Kidney tubule cell (primary cell): ENCODE measurements around the gene EXPH5.

ENCODE experiments used
- DNase-seq: peaks from one replicate; pipeline ENCODE4 v3.0.0-alpha.2; 2018; ENCODE audit warnings: low spot score

The EXPH5 gene

GRCh38 chr11:108468478-108468864 lies 125.1 kb downstream of the EXPH5 start:
- no peak for DNase-seq

DNA sequence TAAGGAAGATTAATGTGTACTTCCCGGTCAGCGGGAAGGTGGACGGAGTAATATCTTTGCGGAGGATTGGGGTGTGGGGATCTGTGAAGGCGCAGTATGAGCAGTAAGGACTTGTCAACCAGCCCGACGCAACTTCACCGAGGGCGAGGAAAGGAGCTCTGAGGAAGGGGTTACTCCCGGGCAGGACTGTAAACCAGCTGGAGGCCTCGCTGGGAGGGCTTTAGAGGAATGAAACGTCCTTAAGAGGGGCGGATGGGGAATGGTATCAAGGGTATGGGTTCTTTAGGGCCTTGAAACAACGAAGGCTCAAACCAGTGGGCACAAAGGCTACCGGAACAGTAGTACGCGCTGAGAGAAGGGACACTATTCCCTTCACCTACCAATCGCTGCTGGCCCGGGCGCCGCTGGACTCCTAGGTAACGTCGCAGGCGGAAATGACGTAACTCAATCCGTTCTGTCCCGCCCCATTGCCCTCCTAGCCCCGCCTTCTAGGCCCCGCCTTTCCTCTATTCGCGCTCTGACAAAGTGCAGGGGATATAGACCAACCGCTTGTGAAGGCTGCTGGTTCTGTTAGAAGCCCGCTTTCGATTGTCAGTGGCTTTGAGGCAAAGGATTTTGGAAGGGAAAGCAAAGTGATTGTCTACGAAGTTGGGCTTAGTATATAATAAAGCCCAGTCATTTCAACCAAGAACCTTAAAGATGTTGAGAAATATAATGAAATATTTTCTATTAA lies 126.3 kb downstream of the EXPH5 start, which contains the start of gene C11orf65:
Gene C11orf65 (minus strand): TSS at position 439 of the 733 bp plus-strand sequence. CDS start 5,970 bp downstream, outside the sequence.
- DNase-seq = peak; percentile 97

DNA sequence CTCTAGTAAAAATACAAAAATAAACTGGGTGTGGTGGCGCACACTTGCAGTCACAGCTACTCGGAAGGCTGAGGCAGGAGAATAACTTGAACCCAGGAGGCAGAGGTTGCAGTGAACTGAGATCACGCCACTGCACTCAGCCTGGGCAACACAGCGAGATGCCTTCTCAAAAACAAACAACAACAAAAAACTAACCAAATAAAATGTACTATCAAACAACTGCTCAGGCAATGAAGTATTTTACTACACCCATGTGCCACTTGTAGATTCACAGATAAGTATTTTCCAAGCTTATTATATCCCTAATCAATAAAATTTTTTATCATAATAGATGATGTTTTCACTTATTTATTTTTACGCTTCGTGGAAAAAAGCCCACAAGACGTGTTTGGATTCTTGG lies 127.2 kb downstream of the EXPH5 start:
- no peak for DNase-seq
